Brain microvascular endothelial cell (primary cell): Measurements from ENCODE around the gene SLC22A1.
"Not testable (repeated sequence)": the region's sequence is repeated elsewhere in the genome, so short reads cannot be mapped to it uniquely, and the experiment has no call there.

ENCODE experiments used
- DNase-seq: peaks from one replicate; pipeline ENCODE4 v3.0.0-alpha.2; 2020
- H3K27ac ChIP-seq: fragments of 250-450 bp; sonication (Bioruptor Pico); 2 replicates; pipeline ENCODE4 v1.5.1; 2020; ENCODE audit warnings: mild to moderate bottlenecking, moderate library complexity
- H3K27me3 ChIP-seq: fragments of 250-450 bp; sonication (Bioruptor Pico); replicated peaks from 2 replicates; pipeline ENCODE4 v1.5.1; 2020; ENCODE audit warnings: mild to moderate bottlenecking
- H3K36me3 ChIP-seq: fragments of 250-450 bp; sonication (Bioruptor Pico); replicated peaks from 2 replicates; pipeline ENCODE4 v1.5.1; 2020; ENCODE audit warnings: mild to moderate bottlenecking
- H3K4me3 ChIP-seq: 2 replicates; pipeline ENCODE4 v1.5.1; 2011; ENCODE audit warnings: low read depth, mild to moderate bottlenecking, control low read depth, low read length, moderate library complexity
- in situ Hi-C: cut with HindIII; loops from 2 replicates; pipeline ENCODE4 v1.10.0; 2017; ENCODE audit warnings: low sequenced_read_pairs, low pct_ligation_motif_present
- TF ChIP-seq, protein P1 (sequence below): IDR thresholded peaks from 2 replicates; pipeline ENCODE4 v1.5.1; 2011; ENCODE audit warnings: low read depth, mild to moderate bottlenecking, moderate library complexity, low read length, control low read depth, inconsistent platforms; ENCODE audit errors: missing control alignments

SLC22A1 gene

DNA sequence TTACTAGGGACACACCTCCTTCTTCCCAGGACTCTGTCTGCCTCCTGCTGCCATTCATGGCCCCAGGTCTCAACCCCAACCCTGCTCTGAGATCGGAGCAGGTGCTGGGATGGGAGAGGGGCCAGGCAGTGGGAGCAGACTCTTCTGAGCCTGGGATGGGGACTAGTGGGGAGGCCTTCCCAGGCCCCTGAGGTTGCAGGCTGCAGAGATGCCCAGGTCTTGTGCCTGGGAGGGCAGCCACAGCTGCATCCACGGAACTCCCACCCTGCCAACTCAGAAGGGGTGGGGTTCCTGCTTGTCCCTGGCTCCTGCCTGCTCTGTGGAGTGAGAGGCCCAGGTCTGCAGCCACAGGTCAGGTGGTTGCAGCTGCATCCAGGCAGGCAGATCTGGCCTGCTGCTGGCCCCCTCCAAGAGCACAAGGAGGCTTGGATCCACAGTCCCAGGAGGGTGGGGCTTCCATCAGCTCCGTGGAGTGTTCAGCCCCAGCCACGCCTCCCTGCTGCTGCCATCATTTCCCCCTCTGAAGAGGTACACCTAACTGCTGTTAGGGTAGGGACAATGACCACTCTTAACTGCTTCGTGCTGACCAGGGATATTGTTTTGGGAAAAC, 2.9 kb upstream of the SLC22A1 start:
- TF ChIP-seq, protein P1, sequence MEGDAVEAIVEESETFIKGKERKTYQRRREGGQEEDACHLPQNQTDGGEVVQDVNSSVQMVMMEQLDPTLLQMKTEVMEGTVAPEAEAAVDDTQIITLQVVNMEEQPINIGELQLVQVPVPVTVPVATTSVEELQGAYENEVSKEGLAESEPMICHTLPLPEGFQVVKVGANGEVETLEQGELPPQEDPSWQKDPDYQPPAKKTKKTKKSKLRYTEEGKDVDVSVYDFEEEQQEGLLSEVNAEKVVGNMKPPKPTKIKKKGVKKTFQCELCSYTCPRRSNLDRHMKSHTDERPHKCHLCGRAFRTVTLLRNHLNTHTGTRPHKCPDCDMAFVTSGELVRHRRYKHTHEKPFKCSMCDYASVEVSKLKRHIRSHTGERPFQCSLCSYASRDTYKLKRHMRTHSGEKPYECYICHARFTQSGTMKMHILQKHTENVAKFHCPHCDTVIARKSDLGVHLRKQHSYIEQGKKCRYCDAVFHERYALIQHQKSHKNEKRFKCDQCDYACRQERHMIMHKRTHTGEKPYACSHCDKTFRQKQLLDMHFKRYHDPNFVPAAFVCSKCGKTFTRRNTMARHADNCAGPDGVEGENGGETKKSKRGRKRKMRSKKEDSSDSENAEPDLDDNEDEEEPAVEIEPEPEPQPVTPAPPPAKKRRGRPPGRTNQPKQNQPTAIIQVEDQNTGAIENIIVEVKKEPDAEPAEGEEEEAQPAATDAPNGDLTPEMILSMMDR = no peak
- in situ Hi-C loops = no loop called here
- H3K4me3 ChIP-seq = no peak overlapping the region
- H3K27me3 ChIP-seq = no peaks in the 10 kb centered on the region
- DNase-seq = no peak
- no peak overlapping the region for H3K27ac ChIP-seq
- H3K36me3 ChIP-seq = no peaks in the 10 kb centered on the region

DNA sequence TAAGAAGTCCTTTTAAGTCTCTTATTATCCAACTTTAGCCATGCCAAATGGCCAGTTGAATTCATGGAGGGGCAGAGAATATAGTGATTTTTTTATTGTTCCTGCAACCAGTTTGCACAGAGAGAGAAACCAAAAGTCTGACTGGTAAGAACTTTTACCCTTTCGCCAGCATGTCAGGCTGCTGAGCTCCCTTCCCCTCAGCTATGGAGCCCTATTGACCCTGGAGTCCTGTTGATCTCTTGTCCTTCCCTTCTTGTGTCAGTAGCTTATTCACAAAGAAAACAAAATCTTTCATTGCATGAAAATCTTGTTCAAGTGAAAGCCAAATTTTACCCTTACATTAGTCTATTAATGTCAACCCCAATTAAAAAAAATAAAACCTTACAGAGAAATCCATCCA, 1.5 kb upstream of the SLC22A1 start:
- in situ Hi-C loops = no loop called here
- no peak overlapping the region for H3K4me3 ChIP-seq
- TF ChIP-seq, protein P1 = no peak
- no peaks in the 10 kb centered on the region for H3K27me3 ChIP-seq
- no peak for DNase-seq
- H3K27ac ChIP-seq = no peak overlapping the region
- H3K36me3 ChIP-seq = no peaks in the 10 kb centered on the region

DNA sequence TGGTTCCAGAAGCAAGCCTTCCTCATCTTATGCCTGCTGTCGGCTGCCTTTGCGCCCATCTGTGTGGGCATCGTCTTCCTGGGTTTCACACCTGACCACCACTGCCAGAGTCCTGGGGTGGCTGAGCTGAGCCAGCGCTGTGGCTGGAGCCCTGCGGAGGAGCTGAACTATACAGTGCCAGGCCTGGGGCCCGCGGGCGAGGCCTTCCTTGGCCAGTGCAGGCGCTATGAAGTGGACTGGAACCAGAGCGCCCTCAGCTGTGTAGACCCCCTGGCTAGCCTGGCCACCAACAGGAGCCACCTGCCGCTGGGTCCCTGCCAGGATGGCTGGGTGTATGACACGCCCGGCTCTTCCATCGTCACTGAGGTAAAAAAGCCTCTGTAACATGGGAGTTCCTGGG, 366 bp downstream of the SLC22A1 start:
- TF ChIP-seq, protein P1 = no peak
- Histone ChIP-seq H3K4me3 (no peak overlapping the region), H3K27me3 (no peaks in the 10 kb centered on the region), H3K36me3 (no peaks in the 10 kb centered on the region), H3K27ac (no peak overlapping the region)
- in situ Hi-C loops = no loop called here
- no peak for DNase-seq

DNA sequence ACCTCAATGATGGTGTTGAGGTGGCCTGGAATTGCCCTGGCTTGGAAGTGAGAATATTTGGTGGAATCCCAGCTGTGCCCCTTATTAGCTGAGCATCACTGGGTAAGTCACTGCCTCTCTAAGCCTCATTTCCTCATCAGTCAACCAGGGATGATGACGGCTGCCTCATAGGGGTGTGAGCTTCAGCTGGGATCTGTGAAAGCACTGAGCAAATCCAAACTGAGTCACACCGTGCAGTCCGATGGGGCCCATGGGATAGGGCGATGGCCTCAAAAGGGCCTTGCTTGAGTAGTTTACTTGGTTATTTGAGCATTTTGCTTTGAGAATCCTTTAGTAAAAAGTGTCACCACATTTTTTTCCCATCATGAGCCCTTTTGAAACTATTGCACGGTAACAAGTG, 1.1 kb downstream of the SLC22A1 start:
- DNase-seq = no peak
- Histone ChIP-seq H3K27me3 (no peaks in the 10 kb centered on the region), H3K36me3 (no peaks in the 10 kb centered on the region), H3K27ac (no peak overlapping the region), H3K4me3 (no peak overlapping the region)
- in situ Hi-C loops = no loop called here
- TF ChIP-seq, protein P1 = no peak

DNA sequence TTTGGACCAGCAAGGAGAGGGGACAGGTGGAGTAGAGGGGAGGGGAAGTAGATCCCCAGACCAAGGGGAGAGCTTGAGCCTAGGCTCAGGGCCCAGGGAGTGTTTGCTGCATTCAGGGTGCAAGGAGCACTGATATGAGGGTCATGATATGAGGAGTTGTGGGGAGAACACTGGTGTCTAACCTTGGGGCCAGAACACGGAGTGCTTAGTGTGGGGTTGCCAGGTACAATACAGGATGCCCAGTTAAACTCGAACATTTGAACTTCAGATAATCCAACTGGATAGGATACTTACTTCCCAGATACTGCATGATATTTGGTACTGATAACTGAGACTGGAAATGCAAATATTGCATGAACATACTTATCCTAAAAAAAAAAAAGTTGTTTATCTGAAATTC, 2.4 kb downstream of the SLC22A1 start:
- TF ChIP-seq, protein P1 = no peak
- DNase-seq = no peak
- in situ Hi-C loops = no loop called here
- no peak overlapping the region for H3K4me3 ChIP-seq
- no peaks in the 10 kb centered on the region for H3K27me3 ChIP-seq
- H3K36me3 ChIP-seq = no peaks in the 10 kb centered on the region
- no peak overlapping the region for H3K27ac ChIP-seq

DNA sequence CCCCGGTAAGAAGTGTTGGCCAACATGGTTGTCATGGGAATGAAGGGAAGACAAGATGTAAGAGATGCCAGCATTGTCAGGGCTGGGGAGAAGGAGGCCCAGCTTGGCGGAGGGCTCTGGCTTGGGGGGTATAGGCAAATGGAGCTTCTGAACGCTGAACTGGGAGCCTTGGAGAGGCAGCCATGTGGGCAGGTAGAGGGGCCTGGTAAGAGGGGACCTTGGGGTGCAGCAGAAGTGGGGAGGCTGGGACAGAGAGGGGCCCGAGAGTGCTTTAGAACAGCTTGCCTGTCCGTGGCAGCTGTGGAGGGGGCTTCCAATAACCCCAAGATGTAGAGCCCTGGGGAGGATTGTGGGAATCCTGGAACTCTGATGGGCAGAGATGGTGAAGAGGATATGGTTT, 3.0 kb downstream of the SLC22A1 start:
- H3K4me3 ChIP-seq = no peak overlapping the region
- no peak overlapping the region for H3K27ac ChIP-seq
- no peaks in the 10 kb centered on the region for H3K36me3 ChIP-seq
- no peaks in the 10 kb centered on the region for H3K27me3 ChIP-seq
- no peak for DNase-seq
- TF ChIP-seq, protein P1 = no peak
- in situ Hi-C loops = no loop called here

DNA sequence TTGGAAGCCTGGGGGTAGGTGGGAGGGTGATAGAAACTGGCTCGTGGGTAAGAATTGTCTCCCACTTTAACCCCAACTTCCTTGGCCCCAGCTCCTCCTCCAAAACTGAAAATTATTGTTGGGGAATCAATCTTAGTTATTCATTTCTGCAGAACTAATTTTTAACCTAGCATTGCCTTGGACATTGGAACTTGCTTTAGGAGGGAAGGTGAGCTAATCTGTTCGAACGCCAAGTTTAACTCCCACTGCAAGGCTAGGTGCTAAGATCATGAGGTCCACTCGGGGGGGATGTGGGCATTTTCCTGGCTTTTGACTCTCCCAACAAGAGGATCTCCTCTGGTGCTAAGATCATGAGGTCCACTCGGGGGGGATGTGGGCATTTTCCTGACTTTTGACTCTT, 3.5 kb downstream of the SLC22A1 start:
- in situ Hi-C loops, H3K27me3 ChIP-seq, H3K36me3 ChIP-seq, H3K27ac ChIP-seq, DNase-seq, H3K4me3 ChIP-seq: not testable (repeated sequence)
